Measurements from ENCODE around the gene B3GAT2.

Gene B3GAT2

DNA sequence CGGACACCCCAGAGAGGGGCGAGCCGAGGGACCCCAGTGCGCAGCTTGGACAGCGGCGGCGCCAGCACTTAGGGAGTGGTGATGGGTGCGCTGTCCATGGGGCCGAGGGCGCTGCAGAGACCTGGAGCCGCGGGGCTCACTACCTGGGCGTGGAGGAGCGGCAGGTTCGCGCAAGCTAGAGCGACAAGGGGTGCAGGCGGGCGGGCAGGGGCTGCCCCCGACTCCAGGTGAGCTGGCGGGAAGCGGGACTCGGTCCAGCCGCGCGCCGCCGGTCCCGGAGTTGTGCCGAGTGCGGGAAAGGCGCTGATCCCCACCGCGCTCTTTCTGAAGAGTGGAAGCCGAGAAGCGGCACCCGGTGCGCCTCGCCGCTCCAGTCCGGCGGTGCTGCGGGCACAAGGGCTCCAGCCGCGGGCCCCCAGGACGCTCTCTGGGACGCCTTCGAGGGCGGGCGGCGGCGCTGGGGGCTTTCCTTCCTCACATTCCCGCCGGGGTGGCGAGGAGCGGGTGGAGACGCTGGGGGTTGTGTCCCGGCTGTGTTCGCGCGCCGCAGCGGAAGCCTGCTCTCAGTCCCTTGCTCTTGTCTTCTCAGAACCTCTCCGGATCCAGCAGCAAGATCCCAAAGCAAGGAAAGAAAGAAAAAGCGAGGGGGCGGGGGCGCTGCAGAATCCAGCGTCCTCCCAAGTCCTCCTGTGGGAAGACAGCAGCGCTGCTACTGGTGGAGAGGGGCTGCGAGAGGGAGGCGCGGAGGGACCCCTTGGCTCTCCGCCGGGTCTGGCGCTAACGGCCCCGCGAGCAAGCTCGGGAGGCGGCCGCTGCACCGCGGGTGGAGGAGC lies at the start of gene B3GAT2:
Gene B3GAT2, minus strand, starts transcription at position 610 of the 833 bp plus-strand sequence. CDS start 631 bp downstream, outside the sequence.
- no peak for TF ChIP-seq CTCF (IDR thresholded peaks at IDR 0.05; ENCODE audit: insufficient read depth, low read length, poor library complexity, severe bottlenecking)
- Histone ChIP-seq H3K4me3 (replicated peaks; ENCODE audit: low read depth, low read length) (peak within 1 kb of the TSS; percentile 39), H3K36me3 (ENCODE audit: control insufficient read depth, insufficient read depth, low read length) (no peaks in the 10 kb centered on the region), H3K27me3 (replicated peaks; ENCODE audit: control insufficient read depth, insufficient read depth, low read length) (no peaks in the 10 kb centered on the region; the same call in none of the 2 replicates)
- DNase-seq (ENCODE audit: extremely low read depth, insufficient read length): peak; percentile 20

DNA sequence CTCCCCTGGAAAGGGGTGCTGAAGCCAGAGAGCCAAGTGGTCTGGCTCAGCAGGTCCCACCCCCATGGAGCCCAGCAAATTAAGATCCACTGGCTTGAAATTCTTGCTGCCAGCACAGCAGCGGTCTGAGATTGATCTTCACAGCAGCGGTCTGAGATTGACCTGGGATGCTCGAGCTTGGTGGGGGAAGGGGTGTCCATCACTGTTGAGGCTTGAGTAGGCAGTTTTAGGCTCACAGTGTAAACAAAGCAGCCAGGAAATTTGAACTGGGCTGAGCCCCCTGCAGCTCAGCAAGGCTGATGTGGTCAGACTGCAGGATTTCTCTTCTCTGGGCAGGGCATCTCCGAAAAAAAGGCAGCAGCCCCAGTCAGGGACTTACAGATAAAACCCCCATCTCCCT lies 41.3 kb upstream of the B3GAT2 start:
- Histone ChIP-seq H3K27me3 (replicated peaks; ENCODE audit: control insufficient read depth, insufficient read depth, low read length) (no peaks in the 10 kb centered on the region), H3K36me3 (ENCODE audit: control insufficient read depth, insufficient read depth, low read length) (no peaks in the 10 kb centered on the region), H3K4me3 (replicated peaks; ENCODE audit: low read depth, low read length) (no peak overlapping the region)
- TF ChIP-seq CTCF (IDR thresholded peaks at IDR 0.05; ENCODE audit: insufficient read depth, low read length, poor library complexity, severe bottlenecking): no peak
- DNase-seq (ENCODE audit: extremely low read depth, insufficient read length): no peak

DNA sequence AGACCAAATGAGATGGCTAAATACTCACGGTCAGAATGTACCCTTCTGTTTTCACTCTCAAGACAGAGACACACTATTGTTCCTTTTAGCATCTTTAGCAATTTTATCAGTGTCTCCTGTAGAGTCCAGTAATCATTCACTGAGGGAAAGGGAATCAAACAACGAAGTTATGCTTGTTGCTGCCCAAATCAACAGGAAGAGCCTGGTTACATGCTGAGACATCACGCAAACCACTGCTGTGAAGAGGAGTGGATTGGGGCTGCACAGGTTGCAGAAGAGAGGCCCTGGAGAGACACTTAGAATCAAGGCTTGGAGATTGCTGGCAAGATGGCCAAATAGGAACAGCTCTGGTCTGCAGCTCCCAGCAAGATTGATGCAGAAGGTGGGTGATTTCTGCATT lies 40.5 kb upstream of the B3GAT2 start:
- DNase-seq (ENCODE audit: extremely low read depth, insufficient read length): no peak
- Histone ChIP-seq H3K36me3 (ENCODE audit: control insufficient read depth, insufficient read depth, low read length) (no peaks in the 10 kb centered on the region), H3K27me3 (replicated peaks; ENCODE audit: control insufficient read depth, insufficient read depth, low read length) (no peaks in the 10 kb centered on the region), H3K4me3 (replicated peaks; ENCODE audit: low read depth, low read length) (no peak overlapping the region)
- no peak for TF ChIP-seq CTCF (IDR thresholded peaks at IDR 0.05; ENCODE audit: insufficient read depth, low read length, poor library complexity, severe bottlenecking)

- no peak for DNase-seq (ENCODE audit: extremely low read depth, insufficient read length)
- Histone ChIP-seq H3K4me3 (replicated peaks; ENCODE audit: low read depth, low read length) (no peak overlapping the region), H3K27me3 (replicated peaks; ENCODE audit: control insufficient read depth, insufficient read depth, low read length) (no peaks in the 10 kb centered on the region), H3K36me3 (ENCODE audit: control insufficient read depth, insufficient read depth, low read length) (no peaks in the 10 kb centered on the region)
- no peak for TF ChIP-seq CTCF (IDR thresholded peaks at IDR 0.05; ENCODE audit: insufficient read depth, low read length, poor library complexity, severe bottlenecking)
Measured at GRCh38 chr6:70996106-70996505, 39.2 kb upstream of the B3GAT2 start.

- TF ChIP-seq CTCF (IDR thresholded peaks at IDR 0.05; ENCODE audit: insufficient read depth, low read length, poor library complexity, severe bottlenecking): no peak
- no peak for DNase-seq (ENCODE audit: extremely low read depth, insufficient read length)
- H3K27me3 ChIP-seq (replicated peaks; ENCODE audit: control insufficient read depth, insufficient read depth, low read length): no peaks in the 10 kb centered on the region
- H3K36me3 ChIP-seq (ENCODE audit: control insufficient read depth, insufficient read depth, low read length): no peaks in the 10 kb centered on the region
- H3K4me3 ChIP-seq (replicated peaks; ENCODE audit: low read depth, low read length): no peak overlapping the region
Measured at GRCh38 chr6:70995411-70995810, 38.6 kb upstream of the B3GAT2 start.
